Bone marrow (tissue), 2 donors: ENCODE results near the gene STOX1.
"Not testable (repeated sequence)": the region's sequence is repeated elsewhere in the genome, so short reads cannot be mapped to it uniquely, and the experiment has no call there.

ENCODE experiments used
- DNase-seq, 2 donors: peaks; one replicate each; lab custom pipeline; 2025; lab: John Stamatoyannopoulos, UW

Gene STOX1

GRCh38 chr10:68826764-68827591, at the start of gene STOX1:
STOX1 (plus strand) TSS chr10:68827531; CDS start chr10:68827624, 93 bp downstream.
- DNase-seq = peak in 1 of 2 donors; percentile 48

GRCh38 chr10:68781613-68782574, 45.4 kb upstream of the STOX1 start:
- no peak for DNase-seq

- DNase-seq = no peak
Observed at GRCh38 chr10:68784476-68784875, 42.9 kb upstream of the STOX1 start.

GRCh38 chr10:68787813-68788212, 39.5 kb upstream of the STOX1 start:
- no peak for DNase-seq

GRCh38 chr10:68790476-68790875, 36.9 kb upstream of the STOX1 start:
- no peak for DNase-seq

- DNase-seq = no peak
Observed at GRCh38 chr10:68792115-68792514, 35.2 kb upstream of the STOX1 start.

GRCh38 chr10:68795886-68796532, 31.3 kb upstream of the STOX1 start:
- no peak for DNase-seq

GRCh38 chr10:68796605-68797004, 30.7 kb upstream of the STOX1 start:
- DNase-seq = no peak

- no peak for DNase-seq
Observed at GRCh38 chr10:68800211-68800610, 27.1 kb upstream of the STOX1 start.

GRCh38 chr10:68804692-68805091, 22.6 kb upstream of the STOX1 start:
- no peak for DNase-seq

- not testable (repeated sequence) for DNase-seq
Observed at GRCh38 chr10:68810830-68811229, 16.5 kb upstream of the STOX1 start.

GRCh38 chr10:68811314-68812009, 15.9 kb upstream of the STOX1 start:
- DNase-seq = no peak

- DNase-seq = no peak
Observed at GRCh38 chr10:68812420-68812819, 14.9 kb upstream of the STOX1 start.

GRCh38 chr10:68813559-68813958, 13.8 kb upstream of the STOX1 start:
- no peak for DNase-seq

- DNase-seq = no peak
Observed at GRCh38 chr10:68816796-68817412, 10.4 kb upstream of the STOX1 start.

GRCh38 chr10:68820359-68820758, 7.0 kb upstream of the STOX1 start:
- not testable (repeated sequence) for DNase-seq

GRCh38 chr10:68822626-68823025, 4.7 kb upstream of the STOX1 start:
- DNase-seq = not testable (repeated sequence)

GRCh38 chr10:68827592-68827959, 245 bp downstream of the STOX1 start:
- not testable (repeated sequence) for DNase-seq

- not testable (repeated sequence) for DNase-seq
Observed at GRCh38 chr10:68828083-68828601, 811 bp downstream of the STOX1 start.

- DNase-seq = no peak
Observed at GRCh38 chr10:68828833-68829232, 1.5 kb downstream of the STOX1 start.

- no peak for DNase-seq
Observed at GRCh38 chr10:68829521-68829920, 2.2 kb downstream of the STOX1 start.
